ENCODE data around the gene TRPM7. TPM values are rescaled to one million over a fixed set of nuclear protein-coding genes. Genes with fewer than 3 reads are reported as not detected.

The TRPM7 gene
- total and polyA plus RNA-seq, 9 of the 15 experiments (the other 6 are each of a cell fraction or from before 2014, with no cell fraction given) = 12.3 to 59.2 (median 31.5) TPM

- no peak for TF ChIP-seq SMARCB1 (IDR thresholded peaks at IDR 0.05; ENCODE audit: insufficient read length, low read depth)
These were observed 128.6 kb downstream of the TRPM7 start (continued) for GRCh38 chr15:50558012-50558411.

GRCh38 chr15:50556642-50557371 is 129.8 kb downstream of the TRPM7 start:
- H3K9me1 ChIP-seq (ENCODE audit: control insufficient read depth, insufficient read depth, low read length) = no peaks in the 10 kb centered on the region
- FAIRE-seq = no peak
- ChIA-PET CTCF (ENCODE audit: low intra/inter-chr PET ratio) (no interaction called here), POLR2A (interaction anchor here (0.5 to 0.6 kb wide), 2 partner anchors 82 to 854 kb away, joined by 3 read pairs; no protein-coding TSS in a partner anchor)
- ATAC-seq = no peak
- intact Hi-C loops (cut with micrococcal nuclease) (no loop called here), in situ Hi-C loops (cut with MboI) (no loop called here)
- H3K4me3 ChIP-seq = no peak overlapping the region
- no peak overlapping the region for H3K4me2 ChIP-seq (ENCODE audit: insufficient read depth, low read length)
- H3K27me3 ChIP-seq (ENCODE audit: control insufficient read depth in 2 of 2, insufficient read depth in 2 of 2, low read length in 2 of 2) = no peaks in the 10 kb centered on the region
- no peak overlapping the region for H3K9ac ChIP-seq (ENCODE audit: insufficient read depth in 1 of 2, low read depth in 2 of 2, low read length in 2 of 2)
- TSS peak; percentile 23 for BruUV-seq (replicated peaks)
- WGBS (ENCODE audit: insufficient coverage, low coverage, missing lambda C conversion rate) = 95% methylated on average over 2 of the region's 2 CpGs
- no peak overlapping the region for H3K27ac ChIP-seq (ENCODE audit: extremely low read depth, low read depth, low read length)
- H3K9me3 ChIP-seq (replicated peaks; ENCODE audit: control insufficient read depth, insufficient read depth, low read depth, low read length) = no peaks in the 10 kb centered on the region
- H4K20me1 ChIP-seq (replicated peaks; ENCODE audit: control insufficient read depth, insufficient read depth, low read length) = no peaks in the 10 kb centered on the region
- H2AFZ ChIP-seq (ENCODE audit: low read depth, low read length) = no peak overlapping the region
- no peaks in the 10 kb centered on the region for H3K4me1 ChIP-seq (replicated peaks in 1 of 2; ENCODE audit: control insufficient read depth in 2 of 2, insufficient read depth in 2 of 2, low read length in 2 of 2)
- DNase-seq (ENCODE audit: extremely low read depth in 1 of 4, low spot score in 3 of 4) = no peak
- H3K79me2 ChIP-seq (ENCODE audit: control insufficient read depth, insufficient read depth, low read length) = no peaks in the 10 kb centered on the region
- peaks cover 20% of the 10 kb centered on the region; the same call in 2 of the 3 replicates for H3K36me3 ChIP-seq (ENCODE audit: control insufficient read depth, insufficient read depth, low read length)
- TF ChIP-seq KLF10 (CRISPR knock-in tag; IDR thresholded peaks at IDR 0.05) (no peak), RBM15 (IDR thresholded peaks at IDR 0.05; ENCODE audit: insufficient read depth, low read length) (no peak), ZNF668 (CRISPR knock-in tag; IDR thresholded peaks at IDR 0.05) (no peak), MAX (CRISPR knock-in tag; IDR thresholded peaks at IDR 0.05) (no peak), HNRNPL (IDR thresholded peaks at IDR 0.05; ENCODE audit: low read depth, low read length) (no peak), CTCF (IDR thresholded peaks at IDR 0.05 in 2 of 3, conservative IDR thresholded peaks at IDR 0.05 in 1 of 3; ENCODE audit: insufficient read depth in 2 of 3, low read depth in 1 of 3, low read length in 3 of 3) (no peak), MCM5 (IDR thresholded peaks at IDR 0.05; ENCODE audit: low read depth) (no peak), ZNF696 (CRISPR knock-in tag; conservative IDR thresholded peaks at IDR 0.05) (no peak), MCM2 (IDR thresholded peaks at IDR 0.05; ENCODE audit: low read depth) (no peak), TRIM25 (IDR thresholded peaks at IDR 0.05; ENCODE audit: borderline replicate concordance) (no peak), SRF (CRISPR knock-in tag; IDR thresholded peaks at IDR 0.05) (no peak)
